Transverse colon (tissue), 4 donors: ENCODE data around the gene RTP3.

Source experiments
- POLR2A ChIP-seq: fragments of 450-650 bp; IDR thresholded peaks from one replicate; pipeline ENCODE4 v1.6.1; 2016; ENCODE audit warnings: antibody characterized with exemption, mild to moderate bottlenecking, moderate library complexity
- POLR2AphosphoS5 ChIP-seq, 3 donors: sonication (generic); formaldehyde crosslinking; IDR thresholded peaks; one replicate each; pipeline ENCODE4 v1.6.1; 2016; ENCODE audit warnings: antibody characterized with exemption in 3 of 3
- TF ChIP-seq, protein P1 (sequence below), 5 experiments: fragments of 200-600 bp in 3 of 5; fragments of 450-650 bp in 2 of 5; sonication (generic) in 3 of 5; IDR thresholded peaks; 1 replicate in 2 of 5; 2 replicates in 3 of 5; pipeline ENCODE4 v1.5.1; 2016 to 2017; ENCODE audit warnings: antibody characterized with exemption in 5 of 5, inconsistent platforms in 3 of 5, mild to moderate bottlenecking in 2 of 5, moderate library complexity in 1 of 5

GRCh38 chr3:46537316-46537715 is 39.5 kb downstream of the RTP3 start:
- TF ChIP-seq, protein P1, sequence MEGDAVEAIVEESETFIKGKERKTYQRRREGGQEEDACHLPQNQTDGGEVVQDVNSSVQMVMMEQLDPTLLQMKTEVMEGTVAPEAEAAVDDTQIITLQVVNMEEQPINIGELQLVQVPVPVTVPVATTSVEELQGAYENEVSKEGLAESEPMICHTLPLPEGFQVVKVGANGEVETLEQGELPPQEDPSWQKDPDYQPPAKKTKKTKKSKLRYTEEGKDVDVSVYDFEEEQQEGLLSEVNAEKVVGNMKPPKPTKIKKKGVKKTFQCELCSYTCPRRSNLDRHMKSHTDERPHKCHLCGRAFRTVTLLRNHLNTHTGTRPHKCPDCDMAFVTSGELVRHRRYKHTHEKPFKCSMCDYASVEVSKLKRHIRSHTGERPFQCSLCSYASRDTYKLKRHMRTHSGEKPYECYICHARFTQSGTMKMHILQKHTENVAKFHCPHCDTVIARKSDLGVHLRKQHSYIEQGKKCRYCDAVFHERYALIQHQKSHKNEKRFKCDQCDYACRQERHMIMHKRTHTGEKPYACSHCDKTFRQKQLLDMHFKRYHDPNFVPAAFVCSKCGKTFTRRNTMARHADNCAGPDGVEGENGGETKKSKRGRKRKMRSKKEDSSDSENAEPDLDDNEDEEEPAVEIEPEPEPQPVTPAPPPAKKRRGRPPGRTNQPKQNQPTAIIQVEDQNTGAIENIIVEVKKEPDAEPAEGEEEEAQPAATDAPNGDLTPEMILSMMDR (IDR thresholded peaks at IDR 0.05) = no peak
- TF ChIP-seq POLR2AphosphoS5 (IDR thresholded peaks at IDR 0.05) = no peak
- no peak for TF ChIP-seq POLR2A
